H1 (cell line): ENCODE results near the gene TCAP.

Experiments used
- BRCA1 ChIP-seq: IDR thresholded peaks from 2 replicates; pipeline ENCODE4 v1.6.1; 2012; ENCODE audit warnings: low read depth, low read length, improper control_type of control experiment
- CTCF ChIP-seq, 3 experiments: IDR thresholded peaks; 1 replicate in 2 of 3; 2 replicates in 1 of 3; pipeline versions ENCODE4 v1.5.1 to v1.6.1; 2011; ENCODE audit warnings: low read length in 3 of 3, mild to moderate bottlenecking in 3 of 3, inconsistent platforms in 2 of 3, low read depth in 1 of 3, moderate library complexity in 1 of 3; ENCODE audit not compliant: insufficient read depth in 1 of 3; ENCODE audit errors: control extremely low read depth in 1 of 3
- TF ChIP-seq, protein P1 (sequence below): IDR thresholded peaks from 2 replicates; pipeline ENCODE4 v1.6.1; 2012; ENCODE audit warnings: inconsistent platforms

DNA sequence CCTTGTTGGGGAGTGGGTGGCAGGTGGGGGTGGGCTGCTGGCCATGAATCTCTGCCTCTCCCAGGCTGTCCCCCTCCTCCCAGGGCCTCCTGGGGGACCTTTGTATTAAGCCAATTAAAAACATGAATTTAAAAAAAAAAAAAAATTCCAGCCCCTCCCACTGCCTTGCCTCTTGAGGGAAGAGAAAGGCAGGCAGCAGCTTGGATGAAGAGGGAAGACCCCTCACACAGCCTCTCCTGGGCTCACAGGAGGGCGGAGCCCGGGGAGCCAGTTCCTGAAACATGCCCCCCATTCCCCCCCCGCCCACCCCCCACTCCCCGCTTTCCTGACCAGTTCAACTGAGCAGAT is 1.8 kb upstream of the TCAP start:
- TF ChIP-seq, protein P1, sequence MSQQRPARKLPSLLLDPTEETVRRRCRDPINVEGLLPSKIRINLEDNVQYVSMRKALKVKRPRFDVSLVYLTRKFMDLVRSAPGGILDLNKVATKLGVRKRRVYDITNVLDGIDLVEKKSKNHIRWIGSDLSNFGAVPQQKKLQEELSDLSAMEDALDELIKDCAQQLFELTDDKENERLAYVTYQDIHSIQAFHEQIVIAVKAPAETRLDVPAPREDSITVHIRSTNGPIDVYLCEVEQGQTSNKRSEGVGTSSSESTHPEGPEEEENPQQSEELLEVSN, result no peak
- TF ChIP-seq CTCF (IDR thresholded peaks at IDR 0.05; ENCODE audit: control extremely low read depth in 1 of 3, insufficient read depth in 1 of 3, low read depth in 1 of 3, low read length in 3 of 3) (no peak), BRCA1 (no peak)
